Stimulated activated CD8-positive, alpha-beta memory T cell treated with anti-CD3 and anti-CD28 coated beads, Interleukin-7, amount 100 ng/mL, for 24 hours (primary cell): ENCODE data around the gene IARS1.

Source experiments
- DNase-seq: peaks from one replicate; pipeline ENCODE4 v3.0.0-alpha.2; 2020; ENCODE audit warnings: low read depth

The IARS1 gene

DNA sequence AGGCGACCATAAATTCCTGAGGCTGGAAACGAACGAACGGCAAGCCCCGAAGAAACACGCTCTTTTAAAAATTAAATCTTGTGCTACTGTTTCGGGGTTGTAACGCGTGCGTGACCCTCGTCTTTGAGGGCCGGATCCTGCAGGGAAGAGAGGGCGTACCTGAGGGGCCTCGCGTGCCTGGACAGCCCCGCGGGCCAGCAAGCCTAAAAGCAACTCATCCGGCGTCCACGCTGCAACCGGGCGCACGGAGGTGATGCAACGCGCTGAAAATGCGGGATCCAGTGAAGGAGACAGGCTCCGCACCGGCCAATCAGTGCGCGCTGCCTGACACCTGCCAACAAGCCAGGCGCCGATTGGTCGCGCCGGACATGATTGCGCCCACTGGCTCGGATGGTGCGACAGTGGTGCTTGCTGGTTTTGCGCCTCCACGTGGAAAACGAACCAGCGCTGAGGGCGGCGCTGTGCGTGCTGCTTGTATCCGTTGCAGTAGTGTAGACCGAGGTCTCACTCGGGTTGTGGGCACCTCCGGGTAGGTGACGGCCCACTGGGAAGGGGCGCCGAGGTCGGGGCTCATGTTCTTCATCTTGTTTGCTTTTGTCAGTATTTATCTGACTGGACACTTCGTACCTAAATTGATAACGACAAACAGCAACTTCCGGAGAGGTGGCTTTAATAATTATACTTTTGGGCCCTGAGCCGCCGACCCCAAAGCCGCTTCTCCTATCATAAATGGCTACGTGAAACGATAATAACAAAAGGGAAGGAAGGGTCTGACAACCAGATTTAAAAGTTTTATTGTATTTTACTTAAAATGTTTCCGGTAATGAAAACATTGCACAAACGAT, at the start of gene IARS1:
Gene IARS1 (minus strand): TSS at position 246 of the 845 bp plus-strand sequence. CDS start 4,278 bp downstream, outside the sequence.
- peak; percentile 100 for DNase-seq

DNA sequence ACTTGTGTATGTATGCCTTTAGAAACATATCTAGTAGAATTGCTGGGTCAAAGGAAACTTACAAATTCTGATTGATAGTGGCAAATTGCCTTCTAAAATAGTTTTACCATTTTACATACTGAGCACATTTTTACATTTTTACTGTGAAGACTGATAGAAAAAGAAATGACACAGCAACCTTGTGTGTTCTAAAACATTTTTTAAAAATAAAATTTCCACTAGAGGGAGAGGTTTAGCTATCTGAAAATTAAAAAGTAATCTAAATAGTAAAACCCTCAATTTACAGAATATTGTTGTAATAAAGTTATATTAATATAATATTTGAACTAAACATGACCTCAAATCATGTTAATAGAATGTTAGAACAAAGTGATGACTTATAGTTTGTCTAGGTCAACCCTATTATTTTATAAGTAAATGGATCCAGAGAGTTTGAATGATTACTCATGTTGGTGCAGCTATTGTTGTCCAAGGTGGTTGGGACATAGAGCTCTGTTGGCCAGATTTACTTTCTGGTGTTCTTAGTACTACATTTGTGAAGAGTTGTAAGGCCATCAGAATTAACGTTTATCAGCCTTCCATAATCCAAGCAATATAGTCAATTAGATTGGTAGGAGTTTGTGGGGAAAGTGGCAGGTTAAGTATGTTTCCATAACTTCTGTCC, 49.5 kb upstream of the IARS1 start:
- DNase-seq, result no peak

DNA sequence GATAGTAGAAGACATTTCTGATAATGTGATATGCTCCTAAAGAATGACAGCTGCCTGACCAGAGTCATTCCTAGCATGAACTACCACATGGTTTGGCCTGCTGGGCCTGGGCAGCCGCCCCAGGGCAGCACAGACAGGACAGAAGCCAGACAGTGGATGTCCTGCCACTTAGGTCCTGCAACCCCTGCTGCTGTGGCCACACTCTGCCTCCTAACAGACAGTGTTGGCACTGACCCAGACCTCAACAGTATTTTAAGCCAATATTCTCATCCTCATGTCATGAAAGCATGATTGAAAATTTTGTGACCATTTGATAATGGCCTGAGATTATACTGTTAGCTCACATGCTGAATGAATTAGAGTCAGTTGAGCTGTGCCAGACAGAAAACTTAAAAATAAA, 48.1 kb upstream of the IARS1 start:
- no peak for DNase-seq

DNA sequence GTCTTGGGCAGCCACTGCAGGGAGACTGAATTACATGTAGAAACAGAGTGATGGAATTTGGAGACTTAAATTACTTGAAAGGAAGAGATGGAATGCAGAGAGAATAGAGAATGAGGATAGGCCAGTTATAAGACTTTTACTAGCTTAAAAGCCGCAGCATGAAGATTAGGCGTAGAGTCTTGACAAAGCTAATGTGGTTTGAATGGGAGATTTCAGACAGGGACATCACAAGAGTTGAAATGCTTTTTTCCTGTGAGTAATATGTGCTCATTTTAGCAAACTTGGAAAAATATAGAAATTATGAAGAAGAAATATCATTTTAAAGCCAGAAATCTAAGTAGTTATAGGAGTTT, 39.8 kb upstream of the IARS1 start:
- DNase-seq, result no peak

DNA sequence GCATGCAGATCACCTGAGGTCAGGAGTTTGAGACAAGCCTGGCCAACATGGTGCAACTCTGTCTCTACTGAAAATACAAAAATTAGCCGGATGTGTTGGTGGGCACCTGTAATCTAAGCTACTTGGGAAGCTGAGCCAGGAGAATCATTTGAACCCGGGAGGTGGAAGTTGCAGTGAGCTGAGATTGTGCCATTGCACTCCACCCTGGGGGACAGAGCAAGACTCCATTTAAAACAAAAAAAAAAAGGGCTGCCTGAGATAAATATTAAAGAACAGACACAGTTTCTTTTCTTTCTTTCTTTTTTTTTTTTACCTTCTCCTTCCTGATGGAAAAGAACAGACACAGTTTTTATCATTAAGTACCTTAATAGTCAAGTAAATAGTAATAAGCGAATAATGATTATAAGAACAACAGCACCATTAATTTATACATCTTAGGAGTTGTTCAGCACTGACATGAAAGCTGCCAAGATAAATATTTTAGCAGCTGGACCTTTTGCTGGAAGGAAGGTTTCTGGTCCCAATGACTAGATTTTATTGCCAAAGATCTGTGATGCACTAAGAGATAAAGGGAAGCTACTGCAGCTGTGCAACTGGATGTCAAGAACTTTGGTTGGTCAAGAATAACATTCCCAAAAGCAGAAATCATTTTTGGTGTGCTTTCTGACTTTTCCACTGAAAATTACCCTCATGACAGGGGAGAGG, 39.2 kb upstream of the IARS1 start:
- no peak for DNase-seq

DNA sequence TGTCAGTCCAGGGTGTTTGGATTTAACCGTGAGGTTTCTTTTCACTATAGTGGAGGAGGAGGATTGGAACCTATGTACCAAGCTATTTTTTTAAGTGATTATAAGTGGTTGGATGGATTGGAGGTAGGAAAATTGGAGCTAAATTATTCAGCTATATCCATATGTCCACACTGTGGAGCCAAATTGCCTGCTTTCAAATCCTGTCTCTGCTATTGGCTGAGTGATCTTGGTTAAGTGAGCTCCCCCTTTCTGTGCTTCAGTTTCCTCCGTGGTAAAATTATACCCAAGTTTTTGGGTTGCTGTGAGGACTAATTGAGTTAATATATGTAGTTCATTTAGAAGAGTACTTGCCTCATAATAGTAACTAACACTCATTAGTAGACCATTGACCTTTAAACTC, 34.7 kb upstream of the IARS1 start:
- no peak for DNase-seq

DNA sequence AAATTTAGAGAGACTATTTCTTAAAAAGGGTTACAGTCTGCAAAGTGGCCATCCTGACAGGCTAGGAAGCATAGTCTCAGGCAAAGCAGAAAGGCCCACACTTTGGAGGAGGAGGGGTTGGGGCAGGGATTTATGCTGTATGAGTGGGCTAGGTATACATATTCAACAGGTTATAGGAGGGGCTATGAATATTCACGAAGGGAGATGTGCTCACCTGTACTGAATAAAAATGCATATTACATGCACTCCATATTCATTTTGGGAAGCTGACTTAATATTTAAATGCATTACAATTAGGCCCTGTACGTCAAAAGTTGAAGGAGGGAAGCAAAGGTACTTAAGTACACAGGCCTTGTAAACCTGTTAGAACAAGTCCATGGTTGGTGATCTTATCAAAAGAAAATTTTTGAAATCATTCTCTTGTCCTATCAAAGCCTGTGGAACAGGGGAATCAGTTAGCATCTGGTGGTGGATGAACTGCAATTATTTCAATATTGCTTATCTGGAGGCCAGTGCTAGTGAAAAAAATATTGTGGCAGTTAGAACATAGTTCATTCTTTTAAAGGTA, 33.9 kb upstream of the IARS1 start:
- no peak for DNase-seq

DNA sequence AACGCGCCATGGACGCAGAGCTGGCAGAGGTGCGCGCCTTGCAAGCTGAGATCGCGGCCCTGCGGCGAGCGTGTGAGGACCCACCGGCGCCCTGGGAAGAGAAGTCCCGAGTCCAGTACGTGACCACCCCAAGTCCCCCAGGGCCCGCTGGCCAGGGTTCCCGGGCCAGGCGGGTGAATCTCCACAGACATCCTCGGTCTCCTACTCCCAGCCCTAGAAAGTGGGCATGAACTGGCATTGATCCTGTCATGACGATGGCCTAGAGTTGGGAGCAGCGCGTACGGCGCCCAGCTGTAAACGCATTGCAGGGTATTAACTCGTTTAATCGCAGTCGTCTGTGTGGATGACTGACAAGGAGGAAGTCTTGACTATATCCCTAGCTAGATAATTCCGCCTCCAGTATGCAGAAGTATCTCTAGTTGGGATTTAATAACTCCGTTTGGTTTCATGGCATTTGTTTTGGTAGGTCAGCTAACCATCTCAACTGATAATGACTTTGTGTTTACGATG, 32.5 kb upstream of the IARS1 start:
- DNase-seq, result no peak

DNA sequence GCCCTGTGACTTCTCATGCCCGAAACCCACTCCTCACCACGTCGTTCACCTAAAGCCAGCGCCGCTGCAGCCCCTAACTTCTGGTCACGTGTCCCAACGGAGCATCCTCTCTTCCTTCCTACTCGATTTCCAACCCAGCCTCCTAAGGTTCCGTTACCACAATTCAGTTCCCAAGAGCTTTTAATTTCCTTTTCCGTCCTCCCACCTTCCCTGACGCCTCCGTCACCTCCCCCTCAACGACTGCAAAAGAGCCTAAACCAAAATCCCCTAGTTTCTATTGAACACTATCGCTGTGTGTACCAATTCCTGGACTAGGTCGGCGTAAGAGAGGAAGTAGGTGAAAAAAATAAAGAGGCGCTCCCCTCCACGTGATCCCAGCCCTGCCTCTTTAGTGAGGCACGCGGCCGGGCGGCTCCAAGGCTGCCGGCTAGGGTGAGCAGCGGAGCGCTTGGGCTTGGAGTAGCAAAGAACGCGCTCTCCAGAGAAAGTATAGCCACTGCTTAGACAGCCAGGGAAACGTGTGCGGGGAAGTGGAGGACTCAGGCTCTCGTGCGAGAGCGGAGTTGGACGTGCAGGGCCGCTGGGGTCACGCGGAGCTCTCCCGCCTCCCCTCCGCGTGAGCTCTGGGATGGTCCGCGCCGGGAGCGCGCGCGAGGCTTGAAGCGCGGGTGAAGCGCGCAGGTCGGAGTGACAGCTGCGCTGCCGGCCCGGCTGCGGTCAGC, 31.9 kb upstream of the IARS1 start, which contains the start of the genes CENPP and NOL8:
Gene CENPP (plus strand): TSS at position 685 of the 722 bp plus-strand sequence.
Gene NOL8 (minus strand): TSS at position 82 of the 722 bp plus-strand sequence. CDS start 1,189 bp downstream, outside the sequence.
- peak; percentile 55 for DNase-seq

DNA sequence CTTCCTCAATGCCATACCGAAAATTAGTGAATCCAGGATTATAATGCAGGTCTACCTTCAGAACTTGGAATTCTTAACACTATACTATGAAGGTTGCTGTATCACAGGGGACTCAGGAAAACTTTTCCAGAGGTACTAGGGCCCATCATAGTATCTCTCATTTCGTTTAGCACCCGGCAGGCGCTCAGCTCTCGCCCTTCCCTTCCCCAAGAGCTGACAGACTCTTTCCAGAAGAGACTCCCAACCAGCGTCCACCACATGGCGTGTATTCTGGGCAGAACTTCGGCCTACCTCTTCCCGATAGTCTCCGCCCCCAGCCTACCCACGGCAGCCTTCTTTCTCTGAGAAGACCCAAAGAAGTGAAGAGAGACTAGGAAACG, 31.4 kb upstream of the IARS1 start:
- DNase-seq, result no peak

DNA sequence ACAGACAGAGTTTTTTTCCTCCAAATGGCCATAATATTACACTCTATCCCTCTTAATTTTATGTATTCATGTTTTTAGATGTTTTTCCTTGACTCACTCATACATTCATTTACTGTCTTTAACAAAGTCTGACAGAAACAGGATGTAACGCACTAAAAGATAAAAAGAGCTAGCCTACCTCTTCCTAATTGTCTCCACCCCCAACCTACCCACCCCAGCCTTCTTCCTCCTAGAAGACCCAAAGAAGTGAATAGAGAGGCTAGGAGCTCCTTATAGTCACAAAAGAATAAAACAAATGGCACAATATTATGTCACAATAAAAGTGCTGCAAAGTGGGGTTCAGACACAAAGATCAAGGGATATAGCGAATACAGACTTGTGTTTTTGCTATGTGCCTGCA, 30.9 kb upstream of the IARS1 start:
- DNase-seq, result no peak

DNA sequence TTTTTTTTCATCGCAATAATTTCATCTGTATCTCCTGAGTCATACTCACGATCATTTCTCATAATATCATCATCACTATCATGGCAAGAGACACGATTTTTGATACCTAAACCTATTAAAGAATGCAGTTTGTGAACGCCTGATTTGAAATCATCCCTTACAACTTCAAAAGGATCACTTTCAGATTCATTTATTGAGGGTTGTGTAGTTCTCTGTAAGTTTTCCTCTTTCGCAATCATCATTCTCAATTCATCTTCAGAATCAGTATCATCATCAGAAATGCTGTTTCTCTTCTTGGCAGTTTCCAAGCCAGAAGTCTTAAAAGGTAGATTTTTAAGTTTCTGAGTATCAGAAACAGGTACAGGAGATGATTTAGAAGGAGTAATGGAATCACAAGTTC, 22.0 kb upstream of the IARS1 start:
- no peak for DNase-seq

DNA sequence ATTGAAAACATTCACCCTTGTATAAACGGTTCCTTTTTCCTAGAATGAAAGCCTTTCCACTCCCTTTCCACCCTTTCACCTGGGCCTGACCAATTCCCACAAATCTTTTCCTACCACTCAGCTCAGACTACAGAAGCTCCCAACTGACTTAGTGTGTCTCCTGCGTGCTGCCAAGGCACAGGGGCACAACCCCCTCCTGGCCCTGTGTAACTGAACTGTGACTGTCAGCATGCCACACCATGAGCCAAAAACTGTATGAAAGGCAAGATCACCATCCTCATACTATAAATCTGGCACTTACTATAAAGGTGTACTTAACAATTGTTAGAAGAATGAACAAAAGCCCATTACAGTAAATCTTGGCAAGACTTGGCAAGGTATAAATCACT, 20.1 kb upstream of the IARS1 start:
- DNase-seq, result no peak

DNA sequence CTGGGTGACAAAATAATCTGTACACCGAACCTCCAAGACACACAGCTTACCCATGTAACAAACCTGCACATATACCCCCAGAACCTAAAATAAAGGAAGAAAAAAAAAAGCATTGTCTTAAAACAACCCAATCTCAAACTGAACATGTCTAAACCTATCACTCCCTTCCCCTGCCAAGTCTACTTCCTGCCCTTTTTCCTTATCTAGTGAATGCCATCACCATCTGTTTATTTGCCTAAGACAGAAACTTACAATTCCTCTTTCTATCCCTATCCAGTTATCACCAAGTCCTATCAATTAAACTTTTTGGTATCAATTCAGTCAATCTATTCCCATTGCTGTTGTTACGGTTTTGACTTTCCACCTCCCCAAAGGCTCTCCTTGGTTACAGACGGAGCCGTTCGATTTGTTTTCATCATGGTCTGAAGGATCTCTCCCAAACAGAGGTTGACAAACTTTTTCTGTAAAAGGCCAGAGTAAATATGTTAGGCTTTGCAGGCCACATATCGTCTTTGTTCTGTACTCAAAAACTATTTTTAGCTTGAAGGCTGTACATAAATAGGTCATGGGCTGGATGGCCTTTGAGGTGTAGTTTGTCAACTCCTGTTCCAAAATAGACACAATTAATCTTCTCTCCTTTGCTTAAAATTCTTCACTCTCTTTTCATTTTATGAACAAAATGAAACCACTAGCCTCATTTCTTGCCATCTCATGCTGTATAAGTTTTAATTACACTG, 19.6 kb upstream of the IARS1 start:
- DNase-seq, result no peak

DNA sequence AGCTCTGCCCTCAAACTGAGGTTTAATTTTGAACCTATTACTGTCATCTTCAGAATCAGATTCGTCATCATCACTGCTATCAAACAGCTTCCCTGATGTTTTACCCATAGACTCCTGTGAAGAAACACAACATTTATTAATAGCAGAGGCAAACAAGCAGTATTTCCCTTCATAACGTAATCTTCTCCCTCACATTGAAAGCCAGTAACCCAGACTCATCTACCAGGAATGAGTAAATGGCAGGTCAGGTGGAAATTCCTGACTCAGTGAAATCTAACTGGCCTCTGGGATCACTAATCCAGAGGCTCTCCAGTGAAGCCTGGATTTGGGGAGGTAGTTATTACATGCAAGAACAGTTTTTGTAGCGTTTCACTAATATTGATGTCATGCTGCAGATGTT, 17.1 kb upstream of the IARS1 start:
- no peak for DNase-seq

DNA sequence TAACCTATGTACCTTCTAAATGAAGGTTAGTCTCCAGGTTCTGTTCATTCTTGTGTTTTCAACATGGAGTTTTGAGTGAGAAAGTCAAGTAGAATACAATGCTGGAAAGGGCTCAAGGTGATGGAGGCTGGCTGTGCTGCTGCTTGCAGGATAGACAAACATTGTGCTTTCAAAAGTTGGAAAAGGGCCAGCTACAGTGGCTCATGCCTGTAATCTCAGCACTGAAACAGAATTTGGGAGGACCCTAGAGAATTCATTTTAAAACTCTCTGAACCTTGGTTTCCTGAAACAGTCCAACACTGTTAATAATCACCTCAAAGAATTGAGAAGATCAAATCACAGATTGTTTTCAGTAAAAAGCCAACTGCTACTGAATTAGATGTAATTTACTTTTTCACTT, 15.4 kb upstream of the IARS1 start:
- DNase-seq, result no peak

DNA sequence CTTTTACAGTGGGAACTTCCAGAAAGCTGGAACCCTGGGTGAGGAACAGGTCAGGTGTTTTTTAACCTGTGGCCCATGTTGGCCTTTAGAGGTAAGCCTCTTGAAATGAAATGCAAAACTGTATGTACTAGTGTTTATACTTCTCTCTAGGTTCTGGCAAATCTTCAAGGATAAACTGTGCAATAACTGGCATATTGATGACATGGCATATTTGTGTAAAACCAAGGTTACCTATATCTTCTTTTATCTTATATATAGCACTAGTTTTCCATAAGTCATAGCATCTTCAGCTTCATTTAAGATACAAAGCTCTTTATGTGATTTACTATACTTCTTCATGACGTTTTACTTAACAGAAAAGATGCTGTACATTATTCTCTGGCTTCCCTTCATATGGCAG, 7.4 kb upstream of the IARS1 start:
- DNase-seq, result no peak

DNA sequence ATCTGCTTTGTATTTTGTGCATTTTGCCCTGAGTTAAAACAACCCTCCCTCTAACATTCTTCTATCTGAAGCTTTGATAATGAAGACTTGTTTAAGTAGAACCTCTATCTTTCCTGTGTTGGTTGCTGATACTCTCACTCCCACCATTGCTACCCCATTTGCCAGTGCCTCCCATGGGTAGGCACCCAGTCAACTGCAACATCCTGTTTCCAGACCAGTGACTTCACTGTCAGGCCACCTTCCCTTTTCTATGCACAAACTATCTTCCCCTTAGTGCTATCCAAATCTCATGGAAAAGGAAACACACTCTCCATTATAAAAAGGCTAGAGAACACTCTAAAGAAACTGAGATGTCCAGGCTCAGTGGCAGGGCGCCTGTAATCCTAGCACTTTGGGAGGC, 5.6 kb upstream of the IARS1 start:
- DNase-seq, result no peak

DNA sequence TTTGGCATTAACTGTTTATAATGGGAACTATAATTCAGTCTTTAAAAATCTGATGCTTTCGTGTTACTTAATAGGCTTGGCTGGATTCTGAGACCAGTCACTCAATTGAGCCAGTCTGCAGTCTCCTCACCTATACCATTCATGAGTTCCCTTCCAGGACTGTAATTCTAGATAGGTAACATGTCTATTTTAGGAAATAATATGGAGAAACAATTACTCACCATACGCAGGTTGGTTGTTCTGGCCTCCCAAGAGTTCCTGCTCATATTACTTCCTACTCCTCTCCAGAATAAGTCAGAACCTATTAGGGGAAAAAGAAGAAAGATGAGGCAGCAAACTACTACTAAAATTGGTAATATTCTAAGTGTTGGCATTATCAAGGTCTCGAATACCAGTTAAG, 4.5 kb upstream of the IARS1 start:
- no peak for DNase-seq

DNA sequence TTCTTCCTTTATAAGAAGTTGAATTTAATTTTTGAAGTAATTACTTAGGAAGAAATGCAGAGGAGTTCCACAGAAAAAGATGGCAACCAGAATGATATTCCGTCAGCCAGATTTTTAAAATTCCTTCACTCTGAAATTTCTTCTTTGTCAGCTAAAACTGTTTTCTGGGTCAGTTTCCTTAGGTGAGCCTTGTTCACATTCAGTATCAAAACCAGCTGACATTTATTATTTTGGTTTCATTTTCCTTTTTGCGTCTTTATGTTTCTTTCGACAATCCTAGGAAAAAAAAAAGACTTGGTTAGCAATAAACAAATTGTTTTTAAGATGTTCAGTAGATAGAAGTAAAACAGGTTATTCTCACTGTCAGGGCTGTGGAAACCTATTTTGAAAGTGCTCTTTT, 4.1 kb upstream of the IARS1 start:
- DNase-seq, result no peak

DNA sequence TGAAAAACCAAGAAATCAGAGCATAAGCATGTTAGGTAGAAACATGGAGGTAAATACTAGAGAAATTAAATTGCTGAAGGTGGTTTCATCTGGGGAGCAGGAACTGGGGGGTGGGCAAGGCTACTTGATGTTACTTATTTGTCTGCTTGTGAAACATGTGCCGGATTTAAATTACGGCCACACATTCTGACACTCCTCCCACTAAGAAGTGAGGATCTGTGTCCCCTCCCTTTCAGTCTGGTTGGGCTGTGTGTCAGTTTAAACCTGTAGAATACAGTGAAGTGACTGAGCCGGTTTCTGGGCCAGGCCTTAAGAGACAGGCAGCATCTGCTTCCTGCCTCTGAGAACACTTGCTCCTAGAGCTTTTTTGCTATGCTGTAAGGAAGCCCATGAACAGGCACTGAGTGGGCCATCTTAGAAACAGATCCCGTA, 2.3 kb upstream of the IARS1 start:
- no peak for DNase-seq
